ENCODE data around the gene ZNF91.

DNA sequence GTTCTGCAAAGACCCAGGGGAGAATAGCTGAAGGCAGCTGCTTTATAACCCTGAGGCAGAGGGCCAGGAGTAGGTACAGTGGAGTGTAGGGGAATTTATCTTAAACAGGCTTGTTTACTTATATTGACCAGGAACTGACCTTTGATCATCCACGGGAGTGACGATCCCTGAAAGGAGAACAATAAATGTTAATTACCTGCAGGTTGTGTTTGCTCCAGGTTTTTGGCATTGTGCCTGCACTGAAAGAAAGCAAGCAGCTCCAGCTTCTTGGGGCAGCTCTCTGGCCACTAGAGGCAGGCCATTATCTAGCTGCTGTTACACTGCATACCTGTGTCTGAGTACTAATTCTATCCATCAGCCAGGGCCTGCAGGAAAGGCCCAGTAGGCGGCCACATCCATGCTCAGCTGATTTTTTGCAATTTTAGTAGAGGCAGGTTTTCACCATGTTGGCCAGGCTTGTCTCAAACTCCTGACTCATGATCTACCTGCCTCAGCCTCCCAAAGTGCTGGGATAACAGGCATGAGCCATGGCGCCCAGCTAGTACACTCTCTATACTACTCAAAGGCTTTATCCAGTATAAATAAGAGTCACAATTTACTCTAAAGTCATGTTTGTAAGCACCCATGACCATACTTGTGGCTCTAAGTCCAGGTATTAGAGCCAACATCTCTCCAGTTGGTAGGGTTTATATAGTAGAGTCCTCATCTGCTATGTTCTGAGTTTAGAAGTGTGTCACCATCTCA, 8.5 kb upstream of the ZNF91 start:
- TF ChIP-seq, protein P1, sequence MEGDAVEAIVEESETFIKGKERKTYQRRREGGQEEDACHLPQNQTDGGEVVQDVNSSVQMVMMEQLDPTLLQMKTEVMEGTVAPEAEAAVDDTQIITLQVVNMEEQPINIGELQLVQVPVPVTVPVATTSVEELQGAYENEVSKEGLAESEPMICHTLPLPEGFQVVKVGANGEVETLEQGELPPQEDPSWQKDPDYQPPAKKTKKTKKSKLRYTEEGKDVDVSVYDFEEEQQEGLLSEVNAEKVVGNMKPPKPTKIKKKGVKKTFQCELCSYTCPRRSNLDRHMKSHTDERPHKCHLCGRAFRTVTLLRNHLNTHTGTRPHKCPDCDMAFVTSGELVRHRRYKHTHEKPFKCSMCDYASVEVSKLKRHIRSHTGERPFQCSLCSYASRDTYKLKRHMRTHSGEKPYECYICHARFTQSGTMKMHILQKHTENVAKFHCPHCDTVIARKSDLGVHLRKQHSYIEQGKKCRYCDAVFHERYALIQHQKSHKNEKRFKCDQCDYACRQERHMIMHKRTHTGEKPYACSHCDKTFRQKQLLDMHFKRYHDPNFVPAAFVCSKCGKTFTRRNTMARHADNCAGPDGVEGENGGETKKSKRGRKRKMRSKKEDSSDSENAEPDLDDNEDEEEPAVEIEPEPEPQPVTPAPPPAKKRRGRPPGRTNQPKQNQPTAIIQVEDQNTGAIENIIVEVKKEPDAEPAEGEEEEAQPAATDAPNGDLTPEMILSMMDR (IDR thresholded peaks at IDR 0.05; ENCODE audit: borderline replicate concordance, extremely low read depth, low read length, poor library complexity, severe bottlenecking) = no peak
- no peak for TF ChIP-seq EZH2 (IDR thresholded peaks at IDR 0.05; ENCODE audit: borderline replicate concordance, low read depth, low read length, severe bottlenecking)

Measured in DND-41 (cell line).